ENCODE measurements around the gene GSN. TPM values are rescaled to one million over a fixed set of nuclear protein-coding genes. Genes with fewer than 3 reads are reported as not detected.

The GSN gene
- total and polyA plus RNA-seq, 2 of the 8 experiments (the other 6 are each of a cell fraction or from before 2014, with no cell fraction given) = 52.3 to 94.5 TPM

DNA sequence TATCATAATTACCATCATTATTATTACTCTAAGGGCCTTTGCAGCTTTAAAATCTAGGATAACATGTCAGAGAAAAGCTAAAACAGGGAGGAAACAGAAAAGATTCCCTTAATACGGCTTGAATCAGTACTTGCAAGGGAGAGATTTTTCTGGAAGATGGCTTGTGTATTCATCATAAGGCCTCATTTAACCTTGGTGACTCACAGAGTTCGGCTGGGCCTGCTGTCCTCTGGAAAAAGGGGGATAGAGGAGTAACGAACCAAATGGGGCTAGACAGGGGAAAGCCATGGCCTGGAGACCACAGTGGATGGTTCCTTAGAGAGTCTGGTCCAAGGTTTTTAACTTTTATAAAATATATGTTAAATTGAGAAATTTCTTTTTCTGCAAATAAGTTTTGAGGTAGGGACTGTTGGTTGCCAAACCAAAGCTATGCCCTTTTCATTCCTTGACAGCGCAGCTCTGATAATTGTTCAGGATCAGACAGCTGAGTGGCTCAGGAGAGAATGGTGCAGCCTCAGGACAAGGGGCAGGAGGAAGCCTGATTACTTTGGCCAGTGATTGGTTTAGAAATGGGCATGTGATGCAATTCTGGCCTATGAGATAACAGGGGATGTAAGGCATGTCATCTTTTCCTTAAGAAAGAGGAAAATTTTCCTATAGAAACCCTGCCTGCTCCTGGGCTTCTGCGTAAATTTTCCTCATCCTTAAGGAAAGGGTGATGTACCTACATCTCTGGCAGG, 25.6 kb upstream of the GSN start:
- H4K20me1 ChIP-seq (replicated peaks in 1 of 2; ENCODE audit: control insufficient read depth in 1 of 2, insufficient read depth in 2 of 2, low read length in 2 of 2) = no peaks in the 10 kb centered on the region
- no peak overlapping the region for H3K27ac ChIP-seq (ENCODE audit: low read depth, low read length)
- H3K9ac ChIP-seq (replicated peaks in 1 of 4; ENCODE audit: extremely low read depth in 1 of 4, low read depth in 3 of 4, low read length in 3 of 4) = no peak overlapping the region
- no peak overlapping the region for H3K4me2 ChIP-seq (ENCODE audit: insufficient read depth in 1 of 2, low read depth in 2 of 2, low read length in 2 of 2)
- H3K27me3 ChIP-seq (replicated peaks in 1 of 4; ENCODE audit: control insufficient read depth in 3 of 4, extremely low read depth in 1 of 4, insufficient read depth in 3 of 4, low read length in 3 of 4) = no peaks in the 10 kb centered on the region; a peak in 2 of 7 replicates
- no peak overlapping the region for H4K8ac ChIP-seq (ENCODE audit: extremely low read depth, insufficient read depth, low read length)
- no peak overlapping the region for H3K23ac ChIP-seq (ENCODE audit: insufficient read length)
- no peaks in the 10 kb centered on the region; a peak in 1 of 7 replicates for H3K4me1 ChIP-seq (replicated peaks in 1 of 4; ENCODE audit: control insufficient read depth in 3 of 4, insufficient read depth in 4 of 4, low read length in 3 of 4)
- no peak overlapping the region for H2BK15ac ChIP-seq (ENCODE audit: low read length)
- no peaks in the 10 kb centered on the region for H3K79me2 ChIP-seq (ENCODE audit: control insufficient read depth in 1 of 2, insufficient read depth in 2 of 2, low read length in 2 of 2)
- no peaks in the 10 kb centered on the region for H3K79me1 ChIP-seq (ENCODE audit: low read depth, low read length)
- ChIA-PET CTCF (ENCODE audit: partially characterized antibody) (interaction anchor here (0.6 to 5.2 kb wide), 7 partner anchors 11 to 102 kb away, joined by 3 to 14 read pairs (median 3); no protein-coding TSS in a partner anchor), POLR2A (ENCODE audit: partially characterized antibody) (no interaction called here)
- no peak overlapping the region for H3K14ac ChIP-seq (ENCODE audit: insufficient read length)
- H2AFZ ChIP-seq (ENCODE audit: low read length) = no peak overlapping the region
- H3K36me3 ChIP-seq (ENCODE audit: control insufficient read depth in 2 of 4, insufficient read depth in 4 of 4, low read length in 3 of 4) = no peaks in the 10 kb centered on the region
- no peak overlapping the region for H2BK12ac ChIP-seq (ENCODE audit: low read depth, low read length)
- no peak overlapping the region for H3K18ac ChIP-seq (ENCODE audit: extremely low read depth, low read length)
- H3K4ac ChIP-seq (replicated peaks; ENCODE audit: insufficient read length, low read depth, low read length) = no peak overlapping the region
- H2BK20ac ChIP-seq (ENCODE audit: low read length) = no peak overlapping the region
- no peak overlapping the region for H2BK120ac ChIP-seq (replicated peaks; ENCODE audit: low read depth, low read length)
- peaks cover 5 to 10% of the 10 kb centered on the region in 2 experiments; a peak in 2 of 4 replicates for H3K9me3 ChIP-seq (ENCODE audit: insufficient read depth in 2 of 2, low read depth in 1 of 2, low read length in 1 of 2)
- no peak overlapping the region for H4K5ac ChIP-seq (ENCODE audit: insufficient read length, low read depth, low read length)
- H3K23me2 ChIP-seq (ENCODE audit: low read depth, low read length) = no peaks in the 10 kb centered on the region
- WGBS, 2 experiments (ENCODE audit: extremely low coverage in 1 of 2, insufficient coverage in 1 of 2, insufficient read length in 1 of 2, insufficient replicate concordance in 2 of 2, low coverage in 1 of 2, low lambda C conversion rate in 2 of 2, missing lambda C conversion rate in 1 of 2) = 85% methylated on average over 5 of the region's 5 CpGs; no CpG with 5 or more reads in 1 of the 2 experiments
- no peak for DNase-seq (ENCODE audit: low read depth in 1 of 2, low spot score in 2 of 2)
- no peak for TF ChIP-seq ASH2L (IDR thresholded peaks at IDR 0.05; ENCODE audit: low read length)
- TF ChIP-seq, protein P1, sequence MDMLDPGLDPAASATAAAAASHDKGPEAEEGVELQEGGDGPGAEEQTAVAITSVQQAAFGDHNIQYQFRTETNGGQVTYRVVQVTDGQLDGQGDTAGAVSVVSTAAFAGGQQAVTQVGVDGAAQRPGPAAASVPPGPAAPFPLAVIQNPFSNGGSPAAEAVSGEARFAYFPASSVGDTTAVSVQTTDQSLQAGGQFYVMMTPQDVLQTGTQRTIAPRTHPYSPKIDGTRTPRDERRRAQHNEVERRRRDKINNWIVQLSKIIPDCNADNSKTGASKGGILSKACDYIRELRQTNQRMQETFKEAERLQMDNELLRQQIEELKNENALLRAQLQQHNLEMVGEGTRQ (IDR thresholded peaks at IDR 0.05; ENCODE audit: low read length) = peak; percentile 61; the same call in 1 of the 2 replicates
- H2AK5ac ChIP-seq (ENCODE audit: low read depth, low read length) = no peak overlapping the region
- no peak overlapping the region for H3K4me3 ChIP-seq (ENCODE audit: extremely low read depth in 1 of 4, insufficient read depth in 2 of 4, low read depth in 3 of 4, low read length in 4 of 4)
- no peak overlapping the region for H3K56ac ChIP-seq (replicated peaks; ENCODE audit: insufficient read length, low read depth, low read length)
- H2BK5ac ChIP-seq (ENCODE audit: low read depth, low read length) = no peak overlapping the region
- H4K91ac ChIP-seq (replicated peaks; ENCODE audit: insufficient read length, low read length) = no peak overlapping the region
- FAIRE-seq = no peak

All from H1 (cell line).